HG02571 (cell line): ENCODE results near the gene FIGNL2.
"Not testable (repeated sequence)": the region's sequence is repeated elsewhere in the genome, so short reads cannot be mapped to it uniquely, and the experiment has no call there.

ENCODE experiments used
- ATAC-seq: cut with Tn5 transposase; IDR thresholded peaks from one replicate; pipeline ENCODE4 v1.9.1; 2021; ENCODE audit warnings: mild to moderate bottlenecking, moderate library complexity; ENCODE audit not compliant: unreplicated experiment

FIGNL2 gene

GRCh38 chr12:51819736-51820525 lies 28.6 kb downstream of the FIGNL2 start:
- ATAC-seq = no peak

DNA sequence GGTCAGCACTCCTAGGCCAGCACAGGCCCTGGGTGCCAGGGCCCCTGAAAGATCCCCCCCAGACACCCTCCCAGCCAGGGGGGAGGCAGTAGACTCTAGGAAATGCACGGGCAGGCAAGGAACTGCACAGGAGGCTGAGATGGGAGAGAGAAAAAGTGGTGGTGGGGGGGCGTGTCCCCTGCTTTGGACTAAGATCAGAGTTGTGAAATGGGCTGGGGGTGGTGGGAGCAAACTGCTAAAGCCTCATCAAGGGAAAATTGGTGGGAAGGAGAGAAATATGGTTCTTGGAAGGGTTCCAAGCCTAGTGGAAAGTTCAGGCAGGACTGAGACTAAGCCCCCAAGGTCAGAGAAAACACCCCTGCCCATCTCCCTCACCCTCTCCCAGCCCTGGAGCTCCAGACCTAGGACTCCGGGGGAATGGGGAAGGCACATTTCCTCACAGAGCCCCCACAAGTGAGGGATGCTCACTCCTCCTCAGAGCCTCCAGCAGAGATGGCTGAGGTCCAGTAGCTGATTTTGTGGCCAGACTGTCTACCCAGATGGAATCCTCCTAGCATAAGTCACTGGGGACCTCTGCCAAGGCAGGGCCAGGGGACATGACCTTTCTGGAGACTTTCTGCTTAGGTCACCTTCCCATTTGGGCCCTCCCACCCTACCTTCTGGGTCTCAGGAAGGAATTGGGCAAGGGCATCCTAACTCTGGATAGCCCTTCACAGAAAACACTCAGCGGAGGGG lies 29.8 kb downstream of the FIGNL2 start:
- ATAC-seq = no peak

GRCh38 chr12:51818086-51818485 lies 30.4 kb downstream of the FIGNL2 start:
- no peak for ATAC-seq

GRCh38 chr12:51817027-51817953 lies 31.2 kb downstream of the FIGNL2 start:
- no peak for ATAC-seq

GRCh38 chr12:51815571-51815970 lies 32.9 kb downstream of the FIGNL2 start:
- no peak for ATAC-seq

DNA sequence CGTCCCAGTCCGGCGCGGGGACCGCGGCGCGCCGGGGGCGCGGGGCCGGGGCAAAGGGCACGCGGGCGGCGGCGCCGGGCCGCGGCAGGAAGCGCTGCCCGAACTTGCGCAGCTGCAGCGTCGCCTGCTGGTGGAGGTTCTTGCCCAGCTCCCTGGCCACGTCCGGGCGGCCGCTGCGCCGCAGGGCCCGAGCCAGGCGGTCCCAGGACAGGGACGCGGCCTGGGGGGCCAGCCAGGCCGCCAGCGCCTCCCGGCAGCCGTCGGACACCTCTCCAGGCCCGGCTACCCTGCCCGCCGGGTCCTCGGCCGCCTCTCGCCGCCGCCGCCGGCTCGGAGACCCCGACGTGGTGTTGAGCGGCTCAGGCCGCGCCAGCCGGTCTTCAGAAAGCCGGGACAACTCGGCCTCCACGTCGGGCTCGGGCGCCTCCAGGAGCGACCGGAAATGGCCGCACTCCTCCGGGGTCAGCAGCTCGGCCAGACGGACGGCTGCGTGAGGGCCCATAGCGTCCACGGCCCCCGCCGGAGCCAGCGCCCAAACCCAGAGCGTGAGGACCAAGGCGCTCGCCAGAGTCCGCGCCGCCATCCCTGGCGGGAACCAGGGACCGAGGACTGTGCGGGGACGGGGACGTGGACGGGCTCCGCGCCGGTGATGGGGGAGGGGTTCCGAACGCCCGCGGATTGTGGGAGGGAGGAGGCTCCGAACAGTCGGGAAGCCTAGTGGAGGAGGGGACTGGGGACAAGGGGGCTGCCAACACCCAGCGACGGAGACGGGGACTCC lies 34.0 kb downstream of the FIGNL2 start:
- no peak for ATAC-seq

- ATAC-seq = no peak
Measured at GRCh38 chr12:51813931-51814310, 34.6 kb downstream of the FIGNL2 start.

- no peak for ATAC-seq
Measured at GRCh38 chr12:51812871-51813270, 35.6 kb downstream of the FIGNL2 start.

DNA sequence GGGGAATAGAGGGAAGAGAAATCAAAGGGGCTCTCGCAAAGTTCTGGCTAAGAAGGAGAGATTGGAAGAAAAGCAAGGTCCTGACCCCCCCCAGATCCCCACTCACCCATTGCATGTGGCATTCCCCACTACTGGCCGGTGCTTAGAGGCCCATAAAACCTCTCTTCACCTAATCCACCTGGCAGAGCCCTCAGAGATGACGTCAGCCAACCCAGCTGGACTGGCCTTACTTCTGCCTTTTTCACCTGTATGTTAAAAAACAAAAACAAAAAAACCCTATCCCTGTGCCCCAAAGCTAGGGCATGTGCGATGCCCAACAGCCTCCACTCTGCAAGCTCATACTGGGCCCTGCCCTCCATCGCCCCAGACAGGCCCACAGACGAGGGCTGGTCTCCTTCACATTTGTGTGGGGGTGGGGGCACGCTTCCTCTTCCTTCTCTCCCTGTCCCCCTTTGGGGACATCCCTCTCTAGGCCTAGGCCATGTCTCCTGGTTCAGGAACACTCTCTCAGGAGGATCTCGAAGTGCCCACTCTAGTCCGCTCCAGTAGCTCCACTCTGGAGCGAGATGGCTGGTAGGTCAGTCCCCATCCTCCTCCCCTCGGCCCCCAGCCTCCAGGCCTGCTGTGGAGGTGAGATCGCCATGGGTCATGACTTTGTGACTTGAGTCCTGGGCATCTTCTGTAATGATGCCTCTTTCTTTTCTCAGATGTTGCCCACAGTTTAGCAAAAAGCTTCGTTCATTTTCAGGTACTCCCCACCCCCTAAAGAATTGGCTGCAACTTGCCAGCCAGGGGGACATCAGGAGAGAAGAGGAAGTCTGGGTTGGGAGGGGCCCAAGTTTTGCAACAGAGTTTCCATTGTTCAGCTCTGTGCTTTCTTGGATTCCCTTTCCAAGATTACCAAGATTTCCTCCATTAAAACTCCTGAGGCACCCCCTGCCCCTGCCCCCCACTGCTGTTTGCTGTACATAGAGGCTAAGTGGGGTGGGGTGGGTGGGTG lies 37.0 kb downstream of the FIGNL2 start:
- no peak for ATAC-seq

GRCh38 chr12:51809193-51809592 lies 39.3 kb downstream of the FIGNL2 start:
- no peak for ATAC-seq

DNA sequence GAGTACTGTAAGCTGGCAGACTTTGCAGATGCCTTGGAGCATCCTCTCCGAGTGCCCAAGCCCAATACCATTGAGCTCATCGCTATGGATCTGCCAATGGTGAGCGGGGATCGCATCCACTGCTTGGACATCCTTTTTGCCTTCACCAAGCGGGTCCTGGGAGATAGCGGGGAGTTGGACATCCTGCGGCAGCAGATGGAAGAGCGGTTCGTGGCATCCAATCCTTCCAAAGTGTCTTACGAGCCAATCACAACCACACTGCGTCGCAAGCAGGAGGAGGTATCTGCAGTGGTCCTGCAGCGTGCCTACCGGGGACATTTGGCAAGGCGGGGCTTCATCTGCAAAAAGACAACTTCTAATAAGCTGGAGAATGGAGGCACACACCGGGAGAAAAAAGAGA lies 41.6 kb downstream of the FIGNL2 start:
- ATAC-seq = no peak

- ATAC-seq = no peak
Measured at GRCh38 chr12:51801027-51801426, 47.5 kb downstream of the FIGNL2 start.

- no peak for ATAC-seq
Measured at GRCh38 chr12:51798501-51798900, 50.0 kb downstream of the FIGNL2 start.

DNA sequence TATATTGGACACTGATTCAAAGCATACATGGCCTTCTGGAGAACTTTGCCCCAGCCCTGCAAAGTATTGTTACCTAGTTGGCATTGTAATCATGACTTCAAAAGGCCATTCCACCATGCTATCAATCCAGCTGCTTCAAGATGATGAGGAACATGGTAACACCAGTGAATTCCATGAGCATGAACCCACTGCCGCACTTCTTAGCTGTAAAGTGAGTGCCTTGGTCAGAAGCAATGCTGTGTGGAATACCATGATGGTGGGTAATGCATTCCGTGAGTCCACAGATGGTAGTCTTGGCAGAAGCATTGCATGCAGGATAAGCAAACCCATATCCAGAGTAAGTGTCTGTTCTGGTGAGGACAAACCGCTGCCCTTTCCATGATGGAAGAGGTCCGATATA lies 50.5 kb downstream of the FIGNL2 start:
- ATAC-seq = not testable (repeated sequence)

DNA sequence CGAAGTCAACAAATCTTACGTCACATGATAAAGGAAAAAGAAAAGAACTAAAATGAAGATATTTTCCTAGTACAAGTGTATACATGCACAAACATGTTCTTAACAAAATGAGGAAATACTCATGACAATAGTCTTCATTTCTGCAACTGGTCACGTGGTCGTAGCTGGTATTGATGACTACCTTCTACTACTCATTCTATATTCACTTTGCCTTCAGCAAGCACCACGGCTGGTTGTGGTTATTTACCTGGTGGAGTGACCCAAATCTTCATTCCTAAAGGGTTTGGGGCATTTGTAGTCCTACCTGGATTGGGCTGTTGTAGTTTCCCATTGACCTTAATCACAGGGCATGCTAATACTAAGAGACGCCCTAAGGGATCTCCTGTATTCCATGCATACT lies 51.2 kb downstream of the FIGNL2 start:
- no peak for ATAC-seq

- ATAC-seq = no peak
Measured at GRCh38 chr12:51793201-51793600, 55.3 kb downstream of the FIGNL2 start.

- ATAC-seq = no peak
Measured at GRCh38 chr12:51792417-51792816, 56.1 kb downstream of the FIGNL2 start.

GRCh38 chr12:51788876-51789275 lies 59.6 kb downstream of the FIGNL2 start:
- ATAC-seq = no peak

DNA sequence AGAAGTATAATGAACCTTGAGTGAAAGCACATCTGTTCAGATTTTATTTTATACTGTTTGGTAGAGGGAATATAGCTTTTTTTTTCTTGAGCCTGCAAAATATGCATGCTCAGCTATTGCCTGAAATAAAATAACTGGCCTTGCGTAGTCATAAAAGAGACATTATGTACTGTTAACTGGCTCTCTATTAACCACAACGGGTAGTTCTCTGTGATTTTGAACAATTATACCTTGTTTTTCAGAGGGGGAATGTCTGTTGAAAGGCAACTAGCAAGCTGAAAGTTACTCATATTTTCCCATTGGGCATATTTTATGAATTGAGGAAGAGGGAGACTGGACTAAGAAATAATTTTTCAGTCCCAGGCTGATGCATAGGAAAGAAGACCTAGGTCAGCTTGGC lies 62.6 kb downstream of the FIGNL2 start:
- ATAC-seq = no peak
